Ascending aorta (tissue), 2 donors: ENCODE results near the gene HIPK2. TPM values are rescaled to one million over a fixed set of nuclear protein-coding genes. Genes with fewer than 3 reads are reported as not detected.
A peak's percentile ranks its signal among the peaks of the same experiment; 100 is the strongest.
"Not testable (repeated sequence)": the region's sequence is repeated elsewhere in the genome, so short reads cannot be mapped to it uniquely, and the experiment has no call there.

Experiments
- DNase-seq, 2 donors: peaks; one replicate each; pipeline ENCODE4 v3.0.0-alpha.2; 2019; ENCODE audit warnings: low spot score in 2 of 2
- H3K27ac ChIP-seq, 2 donors: fragments of 200-600 bp; sonication (generic); one replicate each; pipeline ENCODE4 v1.5.1; 2016 to 2017; ENCODE audit warnings: mild to moderate bottlenecking in 1 of 2
- H3K27me3 ChIP-seq: fragments of 200-600 bp; sonication (generic); one replicate; pipeline ENCODE4 v1.5.1; 2017
- H3K36me3 ChIP-seq, 2 donors: fragments of 200-600 bp; sonication (generic); one replicate each; pipeline ENCODE4 v1.5.1; 2016
- H3K4me1 ChIP-seq, 2 donors: fragments of 200-600 bp; sonication (generic); one replicate each; pipeline ENCODE4 v1.5.1; 2016 to 2017; ENCODE audit warnings: mild to moderate bottlenecking in 1 of 2
- H3K4me3 ChIP-seq, 2 donors: fragments of 200-600 bp; sonication (generic); one replicate each; pipeline ENCODE4 v1.5.1; 2016 to 2017; ENCODE audit warnings: mild to moderate bottlenecking in 1 of 2
- H3K9me3 ChIP-seq, 2 donors: fragments of 200-600 bp; sonication (generic); one replicate each; pipeline ENCODE4 v1.5.1; 2016
- CTCF ChIP-seq, 3 experiments: fragments of 200-600 bp in 2 of 3; fragments of 450-650 bp in 1 of 3; sonication (generic) in 2 of 3; IDR thresholded peaks; one replicate each; pipeline ENCODE4 v1.5.1; 2016 to 2019; ENCODE audit warnings: antibody characterized with exemption in 3 of 3, mild to moderate bottlenecking in 1 of 3, moderate library complexity in 1 of 3
- intact Hi-C: fragments of 100-400 bp; cut with DNase I; formaldehyde crosslinking; loops from one replicate; pipeline ENCODE4 v1.15.1; 2023
- total RNA-seq: library from RNA; depleted of rRNA; stranded (reverse); fragments of >200 nt; gene quantifications from one replicate; pipeline ENCODE4 v1.1.0, GENCODE V29; 2016

Gene HIPK2
- total RNA-seq, 1 donor from 2014 or later = 53.9 TPM

GRCh38 chr7:139562491-139562890 lies 215.3 kb downstream of the HIPK2 start:
- intact Hi-C loops = no loop called here
- no peak overlapping the region for H3K4me3 ChIP-seq
- no peak for TF ChIP-seq CTCF (IDR thresholded peaks at IDR 0.05)
- no peak overlapping the region for H3K27ac ChIP-seq
- H3K27me3 ChIP-seq = no peaks in the 10 kb centered on the region
- no peaks in the 10 kb centered on the region for H3K4me1 ChIP-seq
- no peaks in the 10 kb centered on the region for H3K9me3 ChIP-seq
- peaks cover 0 to 4% of the 10 kb centered on the region in 2 donors for H3K36me3 ChIP-seq
- peak in 1 of 2 donors; percentile 52 for DNase-seq

DNA sequence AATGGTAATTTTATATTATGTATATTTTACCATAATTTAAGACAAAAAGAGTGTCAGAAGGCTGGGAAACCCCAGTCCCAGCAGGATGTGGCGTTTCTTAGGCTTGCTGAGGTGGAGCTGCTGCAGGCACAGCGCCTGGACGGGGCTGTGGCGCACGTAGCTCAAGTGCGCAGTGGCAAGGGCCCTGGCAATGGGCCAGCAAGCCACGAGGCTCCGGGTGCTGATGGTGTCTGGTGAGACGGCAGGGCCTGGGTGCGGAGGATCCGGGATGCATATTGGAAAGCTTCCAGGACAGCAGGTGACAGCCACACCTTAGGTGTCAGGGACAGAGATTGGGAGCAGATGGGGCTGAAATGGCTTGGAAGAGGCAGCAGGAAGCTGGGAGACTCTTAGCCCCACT lies 217.1 kb downstream of the HIPK2 start:
- H3K36me3 ChIP-seq = no peaks in the 10 kb centered on the region
- H3K27ac ChIP-seq = no peak overlapping the region
- no peaks in the 10 kb centered on the region for H3K27me3 ChIP-seq
- no peaks in the 10 kb centered on the region for H3K9me3 ChIP-seq
- H3K4me3 ChIP-seq = no peak overlapping the region
- DNase-seq = peak in 1 of 2 donors; percentile 60
- no peak for TF ChIP-seq CTCF (IDR thresholded peaks at IDR 0.05)
- intact Hi-C loops = no loop called here
- no peaks in the 10 kb centered on the region for H3K4me1 ChIP-seq

GRCh38 chr7:139560199-139560598 lies 217.6 kb downstream of the HIPK2 start:
- TF ChIP-seq CTCF (IDR thresholded peaks at IDR 0.05) = no peak
- Histone ChIP-seq H3K4me3 (no peak overlapping the region), H3K27ac (no peak overlapping the region), H3K9me3 (no peaks in the 10 kb centered on the region), H3K27me3 (no peaks in the 10 kb centered on the region), H3K4me1 (no peaks in the 10 kb centered on the region), H3K36me3 (no peaks in the 10 kb centered on the region)
- no peak for DNase-seq
- intact Hi-C loops = no loop called here

DNA sequence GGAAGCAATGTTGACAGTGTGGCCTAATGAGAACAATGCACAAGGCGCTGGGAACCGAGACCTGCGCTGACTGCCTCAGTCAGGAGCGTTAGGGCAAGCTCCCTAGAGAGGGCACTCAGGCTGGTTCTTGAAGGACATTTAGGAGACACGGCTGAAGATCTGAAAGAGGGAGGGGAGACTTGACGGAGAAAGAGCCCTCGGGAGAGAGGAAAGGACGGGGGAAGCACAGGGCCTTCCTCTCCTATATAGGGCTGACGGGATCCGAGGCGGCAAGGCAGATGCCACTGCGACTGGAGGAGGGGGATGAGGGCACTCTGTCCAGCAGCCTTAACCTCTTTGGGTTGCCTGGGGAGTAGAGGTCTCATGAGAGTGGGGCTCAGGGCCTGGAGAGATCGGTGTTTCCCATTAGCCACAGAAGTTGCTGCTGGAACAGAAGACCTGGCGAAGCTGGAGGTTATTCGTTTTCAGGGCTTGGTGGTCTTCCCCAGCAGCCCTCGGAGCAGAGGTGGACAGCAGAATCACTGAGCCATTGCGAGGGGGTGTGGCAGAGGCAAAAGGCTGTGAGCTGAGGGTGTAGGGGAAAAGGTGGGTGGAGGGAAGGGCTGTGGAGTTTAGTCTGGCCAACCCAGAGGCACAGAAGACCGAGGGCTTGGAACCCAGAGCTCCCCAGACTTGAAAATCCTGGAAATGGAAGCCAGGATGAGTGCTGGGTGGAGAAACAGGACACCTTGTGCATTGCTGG lies 218.3 kb downstream of the HIPK2 start:
- intact Hi-C loops = no loop called here
- no peak for TF ChIP-seq CTCF (IDR thresholded peaks at IDR 0.05)
- H3K36me3 ChIP-seq = no peaks in the 10 kb centered on the region
- no peaks in the 10 kb centered on the region for H3K4me1 ChIP-seq
- no peaks in the 10 kb centered on the region for H3K9me3 ChIP-seq
- no peak overlapping the region for H3K27ac ChIP-seq
- no peaks in the 10 kb centered on the region for H3K27me3 ChIP-seq
- DNase-seq = peak in 1 of 2 donors; percentile 34
- H3K4me3 ChIP-seq = no peak overlapping the region

GRCh38 chr7:139557857-139558581 lies 219.8 kb downstream of the HIPK2 start:
- Histone ChIP-seq H3K27ac (no peak overlapping the region), H3K9me3 (no peaks in the 10 kb centered on the region), H3K27me3 (no peaks in the 10 kb centered on the region), H3K36me3 (no peaks in the 10 kb centered on the region), H3K4me3 (no peak overlapping the region), H3K4me1 (no peaks in the 10 kb centered on the region)
- DNase-seq = peak in 1 of 2 donors; percentile 41
- no peak for TF ChIP-seq CTCF (IDR thresholded peaks at IDR 0.05)
- intact Hi-C loops = no loop called here

DNA sequence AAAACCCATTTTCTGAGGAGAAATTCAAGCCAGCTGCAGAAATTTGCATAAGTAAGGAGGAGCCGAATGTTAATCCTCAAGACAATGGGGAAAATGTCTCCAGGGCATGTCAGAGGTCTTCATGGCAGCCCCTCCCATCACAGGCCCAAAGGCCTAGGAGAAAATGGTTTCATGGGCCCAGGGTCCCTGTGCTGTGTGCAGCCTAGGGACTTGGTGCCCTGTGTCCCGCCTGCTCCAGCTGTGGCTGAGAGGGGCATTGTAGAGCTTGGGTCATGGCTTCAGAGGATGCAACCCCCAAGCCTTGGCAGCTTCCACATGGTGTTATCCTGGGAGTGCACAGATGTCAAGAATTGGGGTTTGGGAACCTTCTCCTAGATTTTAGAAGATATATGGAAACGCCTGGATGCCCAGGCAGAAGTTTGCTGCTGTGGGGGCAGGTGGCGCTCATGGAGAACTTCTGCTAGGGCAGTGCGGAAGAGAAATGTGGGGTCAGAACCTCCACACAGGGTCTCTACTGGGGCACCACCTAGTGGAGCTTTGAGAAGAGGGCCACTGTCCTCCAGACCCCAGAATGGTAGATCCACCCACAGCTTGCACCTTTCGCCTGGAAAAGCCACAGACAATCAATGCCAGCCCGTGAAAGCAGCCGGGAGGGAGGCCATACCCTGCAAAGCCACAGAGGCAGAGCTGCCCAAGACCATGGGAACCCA lies 223.7 kb downstream of the HIPK2 start:
- H3K4me1 ChIP-seq, H3K9me3 ChIP-seq, H3K4me3 ChIP-seq, H3K27ac ChIP-seq, H3K27me3 ChIP-seq, intact Hi-C loops, H3K36me3 ChIP-seq, DNase-seq: not testable (repeated sequence)
